PC-3 (cell line): ENCODE measurements around the gene PIAS3.

Experiments
- CTCF ChIP-seq: fragments of 300-600 bp; sonication (generic); conservative IDR thresholded peaks from 2 replicates; pipeline ENCODE4 v1.5.1; 2017; ENCODE audit warnings: antibody characterized with exemption, low read depth, mild to moderate bottlenecking, low read length
- EZH2 ChIP-seq: fragments of 300-600 bp; sonication (generic); IDR thresholded peaks from one replicate; pipeline ENCODE4 v1.6.1; 2017; ENCODE audit warnings: antibody characterized with exemption, mild to moderate bottlenecking, low read length; ENCODE audit not compliant: unreplicated experiment
- EZH2phosphoT487 ChIP-seq: fragments of 300-600 bp; sonication (generic); IDR thresholded peaks from 2 replicates; pipeline ENCODE4 v1.6.1; 2018; ENCODE audit warnings: mild to moderate bottlenecking, antibody characterized with exemption, low read length, borderline replicate concordance

GRCh38 chr1:145906954-145907753 is 48.3 kb upstream of the PIAS3 start:
- no peak for TF ChIP-seq CTCF
- no peak for TF ChIP-seq EZH2
- no peak for TF ChIP-seq EZH2phosphoT487
